ENCODE data around the gene PKP1.

PKP1 gene

DNA sequence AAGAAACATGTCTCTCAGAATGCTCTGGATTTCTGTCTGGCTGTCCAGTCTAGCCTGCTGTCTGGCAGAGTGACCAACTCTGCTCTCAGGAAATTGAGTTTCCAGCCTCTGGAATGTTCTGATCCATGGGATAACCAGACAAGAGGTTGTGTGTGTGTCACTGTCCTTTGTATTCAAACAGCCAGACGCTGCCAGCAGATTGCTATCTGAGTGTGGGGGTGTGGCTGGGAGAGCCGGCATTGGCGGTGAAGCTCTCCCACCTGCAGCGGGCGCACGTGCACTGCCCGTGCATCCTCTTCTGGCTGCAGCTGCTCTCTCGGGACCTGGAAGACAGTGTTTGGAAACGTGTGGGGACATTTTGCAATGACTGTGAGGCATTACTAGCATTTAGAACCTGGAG, 26.1 kb downstream of the PKP1 start:
- Histone ChIP-seq H3K4me1 (peaks cover 25% of the 10 kb centered on the region), H3K4me3 (ENCODE audit: low read depth, low read length) (no peak overlapping the region), H3K36me3 (no peaks in the 10 kb centered on the region), H3K27me3 (no peaks in the 10 kb centered on the region), H3K9me3 (no peaks in the 10 kb centered on the region)
- TF ChIP-seq, protein P1, sequence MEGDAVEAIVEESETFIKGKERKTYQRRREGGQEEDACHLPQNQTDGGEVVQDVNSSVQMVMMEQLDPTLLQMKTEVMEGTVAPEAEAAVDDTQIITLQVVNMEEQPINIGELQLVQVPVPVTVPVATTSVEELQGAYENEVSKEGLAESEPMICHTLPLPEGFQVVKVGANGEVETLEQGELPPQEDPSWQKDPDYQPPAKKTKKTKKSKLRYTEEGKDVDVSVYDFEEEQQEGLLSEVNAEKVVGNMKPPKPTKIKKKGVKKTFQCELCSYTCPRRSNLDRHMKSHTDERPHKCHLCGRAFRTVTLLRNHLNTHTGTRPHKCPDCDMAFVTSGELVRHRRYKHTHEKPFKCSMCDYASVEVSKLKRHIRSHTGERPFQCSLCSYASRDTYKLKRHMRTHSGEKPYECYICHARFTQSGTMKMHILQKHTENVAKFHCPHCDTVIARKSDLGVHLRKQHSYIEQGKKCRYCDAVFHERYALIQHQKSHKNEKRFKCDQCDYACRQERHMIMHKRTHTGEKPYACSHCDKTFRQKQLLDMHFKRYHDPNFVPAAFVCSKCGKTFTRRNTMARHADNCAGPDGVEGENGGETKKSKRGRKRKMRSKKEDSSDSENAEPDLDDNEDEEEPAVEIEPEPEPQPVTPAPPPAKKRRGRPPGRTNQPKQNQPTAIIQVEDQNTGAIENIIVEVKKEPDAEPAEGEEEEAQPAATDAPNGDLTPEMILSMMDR (IDR thresholded peaks at IDR 0.05; ENCODE audit: low read depth, low read length) = peak; percentile 61
- peak; percentile 94 for DNase-seq

DNA sequence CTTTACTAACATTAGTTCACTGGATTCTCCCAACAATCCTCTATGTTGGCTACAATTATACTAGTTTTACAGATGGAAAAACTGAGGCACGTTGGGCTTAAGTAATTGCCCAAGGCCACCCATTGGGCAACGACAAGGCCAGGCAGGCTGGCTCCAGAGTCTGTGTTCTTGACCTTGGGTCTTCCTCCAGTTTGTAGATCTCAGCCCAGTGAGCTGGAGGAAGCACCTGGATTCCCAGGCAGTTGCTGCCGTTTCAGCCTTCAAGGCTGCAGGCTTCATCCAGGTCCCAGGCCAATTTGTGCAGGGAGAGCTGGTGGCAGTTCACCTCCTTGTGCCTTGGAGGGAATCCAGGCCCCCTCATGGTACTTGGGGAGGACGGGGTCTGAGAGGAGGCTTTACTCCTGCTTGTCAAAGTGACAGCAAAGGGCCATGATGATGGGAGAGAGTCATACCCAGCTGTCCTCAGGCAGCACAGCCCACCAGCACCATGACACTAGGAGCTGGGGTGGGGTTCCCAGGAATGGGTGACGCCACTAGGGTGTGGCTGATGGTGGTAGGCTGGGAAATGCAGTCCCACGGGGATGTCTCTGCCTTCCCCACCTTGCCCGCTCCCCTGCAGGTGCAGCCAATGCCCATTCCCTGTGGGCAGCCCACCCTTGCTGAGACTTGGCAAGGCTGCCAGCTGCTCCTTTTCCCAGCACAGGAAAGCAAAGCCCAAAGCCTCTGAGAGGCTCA, 27.1 kb downstream of the PKP1 start:
- Histone ChIP-seq H3K27me3 (no peaks in the 10 kb centered on the region), H3K9me3 (no peaks in the 10 kb centered on the region), H3K36me3 (no peaks in the 10 kb centered on the region), H3K4me3 (ENCODE audit: low read depth, low read length) (no peak overlapping the region), H3K4me1 (peaks cover 25% of the 10 kb centered on the region)
- TF ChIP-seq, protein P1 (IDR thresholded peaks at IDR 0.05; ENCODE audit: low read depth, low read length) = no peak
- no peak for DNase-seq

DNA sequence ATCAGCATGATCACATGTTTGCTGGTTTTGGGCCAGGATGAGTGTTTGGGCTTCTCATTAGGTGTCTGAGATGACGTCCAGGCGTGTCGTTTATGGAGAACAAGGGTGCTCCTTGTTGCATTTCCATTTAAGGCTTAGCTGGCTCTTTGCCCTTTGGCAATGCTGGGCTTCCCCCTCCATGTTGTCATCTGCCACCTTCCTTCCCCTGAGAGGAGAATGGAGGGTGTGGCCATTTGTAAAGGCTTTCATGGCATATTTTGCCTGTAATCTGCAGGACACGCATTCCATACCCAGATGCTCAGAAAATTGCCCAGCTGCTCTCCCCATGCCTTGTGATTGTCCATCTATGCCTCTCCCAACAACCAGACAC, 27.7 kb downstream of the PKP1 start:
- no peak overlapping the region for H3K4me3 ChIP-seq (ENCODE audit: low read depth, low read length)
- no peak for DNase-seq
- no peaks in the 10 kb centered on the region for H3K27me3 ChIP-seq
- H3K36me3 ChIP-seq = no peaks in the 10 kb centered on the region
- H3K4me1 ChIP-seq = peaks cover 25% of the 10 kb centered on the region
- no peaks in the 10 kb centered on the region for H3K9me3 ChIP-seq
- TF ChIP-seq, protein P1 (IDR thresholded peaks at IDR 0.05; ENCODE audit: low read depth, low read length) = no peak

DNA sequence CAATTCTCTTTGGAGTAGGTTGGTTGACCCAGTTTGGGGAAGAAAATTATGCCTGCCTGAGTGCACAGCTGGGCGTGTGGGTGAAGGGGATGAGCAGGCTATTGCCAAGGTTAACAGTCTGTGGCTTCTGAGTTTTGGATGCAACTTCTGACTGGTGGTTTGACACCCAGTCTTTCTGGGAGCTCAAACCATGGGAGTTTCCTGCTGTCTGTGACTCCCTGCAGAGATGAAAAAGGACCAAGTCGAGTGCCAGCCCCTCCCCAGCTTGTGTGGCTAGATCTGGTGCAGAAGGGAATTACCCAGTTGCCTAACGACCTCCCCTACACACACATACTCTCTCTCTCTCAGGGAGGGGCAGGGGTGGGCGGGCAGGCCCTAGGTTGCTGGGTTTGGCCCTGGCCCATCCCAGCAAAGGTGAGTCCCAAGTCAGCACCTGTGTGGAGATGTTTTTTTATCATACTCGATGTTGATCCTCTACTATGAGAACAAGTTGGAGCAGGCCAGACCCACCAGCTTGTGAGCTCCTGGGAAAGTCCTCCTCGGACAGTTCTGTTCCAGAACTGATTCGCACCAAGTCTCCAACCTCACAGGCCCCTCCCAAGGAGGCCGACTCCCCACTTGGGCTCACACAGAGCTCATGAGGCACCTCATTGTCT, 28.2 kb downstream of the PKP1 start:
- DNase-seq = no peak

DNA sequence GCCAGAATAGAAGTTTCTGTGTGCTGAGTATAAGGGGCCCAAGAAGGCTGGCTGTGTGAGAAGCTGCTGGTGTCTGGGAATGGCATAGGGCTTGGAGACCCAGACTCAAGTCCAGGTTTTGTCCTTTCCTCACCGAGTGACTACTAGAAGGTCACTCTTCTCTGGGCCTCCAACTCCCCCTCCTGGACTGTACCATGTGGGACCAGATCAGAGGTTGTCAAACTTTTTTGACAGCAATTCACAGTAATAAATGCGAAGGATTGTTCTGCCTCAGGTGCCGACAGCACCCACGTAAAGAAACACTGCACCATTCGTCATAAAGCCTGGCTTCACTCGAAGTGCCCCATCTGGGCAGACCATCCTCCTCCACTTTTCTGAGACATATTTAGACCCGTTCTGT, 29.0 kb downstream of the PKP1 start:
- H3K4me3 ChIP-seq (ENCODE audit: low read depth, low read length) = no peak overlapping the region
- no peaks in the 10 kb centered on the region for H3K27me3 ChIP-seq
- H3K4me1 ChIP-seq = peaks cover 25% of the 10 kb centered on the region
- TF ChIP-seq, protein P1 (IDR thresholded peaks at IDR 0.05; ENCODE audit: low read depth, low read length) = no peak
- no peak for DNase-seq
- H3K9me3 ChIP-seq = no peaks in the 10 kb centered on the region
- no peaks in the 10 kb centered on the region for H3K36me3 ChIP-seq

More for the DNA sequence above, 28.2 kb downstream of the PKP1 start:
- Histone ChIP-seq H3K4me3 (ENCODE audit: low read depth, low read length) (no peak overlapping the region), H3K4me1 (peaks cover 25% of the 10 kb centered on the region), H3K27me3 (no peaks in the 10 kb centered on the region), H3K9me3 (no peaks in the 10 kb centered on the region), H3K36me3 (no peaks in the 10 kb centered on the region)
- TF ChIP-seq, protein P1 (IDR thresholded peaks at IDR 0.05; ENCODE audit: low read depth, low read length) = no peak

DNA sequence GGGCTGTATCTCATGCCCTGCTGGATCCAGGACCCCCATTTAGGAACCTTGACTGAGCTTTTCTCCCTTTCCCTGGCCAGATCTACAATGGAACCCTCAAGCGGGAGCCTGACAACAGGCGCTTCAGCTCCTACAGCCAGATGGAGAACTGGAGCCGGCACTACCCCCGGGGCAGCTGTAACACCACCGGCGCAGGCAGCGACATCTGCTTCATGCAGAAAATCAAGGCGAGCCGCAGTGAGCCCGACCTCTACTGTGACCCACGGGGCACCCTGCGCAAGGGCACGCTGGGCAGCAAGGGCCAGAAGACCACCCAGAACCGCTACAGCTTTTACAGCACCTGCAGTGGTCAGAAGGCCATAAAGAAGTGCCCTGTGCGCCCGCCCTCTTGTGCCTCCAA, 29.8 kb downstream of the PKP1 start:
- Histone ChIP-seq H3K27me3 (no peaks in the 10 kb centered on the region), H3K4me3 (ENCODE audit: low read depth, low read length) (no peak overlapping the region), H3K36me3 (no peaks in the 10 kb centered on the region), H3K9me3 (no peaks in the 10 kb centered on the region), H3K4me1 (peaks cover 25% of the 10 kb centered on the region)
- TF ChIP-seq, protein P1 (IDR thresholded peaks at IDR 0.05; ENCODE audit: low read depth, low read length) = no peak
- peak; percentile 54 for DNase-seq
